Subcutaneous adipose tissue (tissue), 4 donors: ENCODE data around the gene AP3B2. TPM values are rescaled to one million over a fixed set of nuclear protein-coding genes. Genes with fewer than 3 reads are reported as not detected.

Experiments
- total RNA-seq, 4 donors: library from RNA; depleted of rRNA; stranded (reverse); fragments of >200 nt; gene quantifications; one replicate each; pipeline ENCODE4 v1.1.0, GENCODE V29; 2016
- TF ChIP-seq, protein P1 (sequence below): fragments of 450-650 bp; IDR thresholded peaks from one replicate; pipeline ENCODE4 v1.5.1; 2016; ENCODE audit warnings: low read depth, mild to moderate bottlenecking, control low read depth, antibody characterized with exemption, moderate library complexity

AP3B2 gene, protein sequence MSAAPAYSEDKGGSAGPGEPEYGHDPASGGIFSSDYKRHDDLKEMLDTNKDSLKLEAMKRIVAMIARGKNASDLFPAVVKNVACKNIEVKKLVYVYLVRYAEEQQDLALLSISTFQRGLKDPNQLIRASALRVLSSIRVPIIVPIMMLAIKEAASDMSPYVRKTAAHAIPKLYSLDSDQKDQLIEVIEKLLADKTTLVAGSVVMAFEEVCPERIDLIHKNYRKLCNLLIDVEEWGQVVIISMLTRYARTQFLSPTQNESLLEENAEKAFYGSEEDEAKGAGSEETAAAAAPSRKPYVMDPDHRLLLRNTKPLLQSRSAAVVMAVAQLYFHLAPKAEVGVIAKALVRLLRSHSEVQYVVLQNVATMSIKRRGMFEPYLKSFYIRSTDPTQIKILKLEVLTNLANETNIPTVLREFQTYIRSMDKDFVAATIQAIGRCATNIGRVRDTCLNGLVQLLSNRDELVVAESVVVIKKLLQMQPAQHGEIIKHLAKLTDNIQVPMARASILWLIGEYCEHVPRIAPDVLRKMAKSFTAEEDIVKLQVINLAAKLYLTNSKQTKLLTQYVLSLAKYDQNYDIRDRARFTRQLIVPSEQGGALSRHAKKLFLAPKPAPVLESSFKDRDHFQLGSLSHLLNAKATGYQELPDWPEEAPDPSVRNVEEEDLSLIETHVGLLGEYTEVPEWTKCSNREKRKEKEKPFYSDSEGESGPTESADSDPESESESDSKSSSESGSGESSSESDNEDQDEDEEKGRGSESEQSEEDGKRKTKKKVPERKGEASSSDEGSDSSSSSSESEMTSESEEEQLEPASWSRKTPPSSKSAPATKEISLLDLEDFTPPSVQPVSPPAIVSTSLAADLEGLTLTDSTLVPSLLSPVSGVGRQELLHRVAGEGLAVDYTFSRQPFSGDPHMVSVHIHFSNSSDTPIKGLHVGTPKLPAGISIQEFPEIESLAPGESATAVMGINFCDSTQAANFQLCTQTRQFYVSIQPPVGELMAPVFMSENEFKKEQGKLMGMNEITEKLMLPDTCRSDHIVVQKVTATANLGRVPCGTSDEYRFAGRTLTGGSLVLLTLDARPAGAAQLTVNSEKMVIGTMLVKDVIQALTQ
- total RNA-seq, result 1 to 10 TPM in 3 of 4 donors, under 1 TPM in 1; 0.82 to 3.4 (median 2.5) TPM

- TF ChIP-seq, protein P1, sequence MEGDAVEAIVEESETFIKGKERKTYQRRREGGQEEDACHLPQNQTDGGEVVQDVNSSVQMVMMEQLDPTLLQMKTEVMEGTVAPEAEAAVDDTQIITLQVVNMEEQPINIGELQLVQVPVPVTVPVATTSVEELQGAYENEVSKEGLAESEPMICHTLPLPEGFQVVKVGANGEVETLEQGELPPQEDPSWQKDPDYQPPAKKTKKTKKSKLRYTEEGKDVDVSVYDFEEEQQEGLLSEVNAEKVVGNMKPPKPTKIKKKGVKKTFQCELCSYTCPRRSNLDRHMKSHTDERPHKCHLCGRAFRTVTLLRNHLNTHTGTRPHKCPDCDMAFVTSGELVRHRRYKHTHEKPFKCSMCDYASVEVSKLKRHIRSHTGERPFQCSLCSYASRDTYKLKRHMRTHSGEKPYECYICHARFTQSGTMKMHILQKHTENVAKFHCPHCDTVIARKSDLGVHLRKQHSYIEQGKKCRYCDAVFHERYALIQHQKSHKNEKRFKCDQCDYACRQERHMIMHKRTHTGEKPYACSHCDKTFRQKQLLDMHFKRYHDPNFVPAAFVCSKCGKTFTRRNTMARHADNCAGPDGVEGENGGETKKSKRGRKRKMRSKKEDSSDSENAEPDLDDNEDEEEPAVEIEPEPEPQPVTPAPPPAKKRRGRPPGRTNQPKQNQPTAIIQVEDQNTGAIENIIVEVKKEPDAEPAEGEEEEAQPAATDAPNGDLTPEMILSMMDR, result no peak
Observed at GRCh38 chr15:82709421-82710207, at the start of gene AP3B2. AP3B2 (minus strand) TSS chr15:82709875; CDS start chr15:82709706, 169 bp downstream.

DNA sequence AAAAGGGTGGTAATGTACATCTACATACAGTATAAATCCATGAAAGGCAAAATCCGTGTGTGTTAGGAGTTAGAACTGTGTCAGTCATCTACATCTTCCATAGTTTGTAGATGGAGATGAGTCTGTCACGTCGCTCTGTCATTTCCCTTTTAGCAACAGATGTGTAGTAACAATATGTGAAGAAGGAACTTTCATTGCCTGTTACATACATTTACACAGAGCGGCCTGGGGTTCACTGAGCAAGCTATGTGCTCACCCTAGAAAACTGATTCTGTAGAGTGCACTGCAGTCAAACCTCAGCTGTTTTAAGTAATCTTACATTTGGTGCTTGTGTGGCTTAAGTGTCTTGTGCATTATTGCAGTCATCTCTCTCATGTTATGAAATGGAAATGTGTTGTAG, 41.6 kb upstream of the AP3B2 start:
- TF ChIP-seq, protein P1, result no peak

GRCh38 chr15:82750831-82751180, 41.1 kb upstream of the AP3B2 start:
- TF ChIP-seq, protein P1, result no peak

GRCh38 chr15:82749951-82750830, 40.5 kb upstream of the AP3B2 start:
- TF ChIP-seq, protein P1, result no peak

GRCh38 chr15:82748315-82748714, 38.6 kb upstream of the AP3B2 start:
- TF ChIP-seq, protein P1, result no peak

DNA sequence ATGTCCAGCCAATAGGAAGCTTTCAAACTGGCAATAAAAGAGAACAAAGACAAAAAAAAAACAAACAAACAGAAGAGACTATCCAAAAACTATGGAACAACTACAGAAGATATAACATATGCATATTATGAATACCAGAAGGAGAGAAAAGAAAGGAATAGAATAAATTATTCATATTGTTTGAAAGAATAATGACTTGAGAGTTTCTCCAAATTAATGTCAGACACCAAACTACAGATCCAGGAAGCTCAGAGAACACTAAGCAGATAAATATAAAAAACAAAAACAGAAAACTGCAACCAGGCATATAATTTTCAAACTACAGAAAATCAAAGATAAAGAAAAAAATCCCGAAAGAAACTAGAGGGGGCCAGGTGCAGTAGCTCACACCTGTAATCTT, 34.1 kb upstream of the AP3B2 start:
- TF ChIP-seq, protein P1, result no peak
